GM12892 (cell line): Measurements from ENCODE around the gene FOSB.

Source experiments
- DNase-seq: peaks from one replicate; pipeline ENCODE4 v3.0.0; 2011; ENCODE audit not compliant: insufficient read length
- FAIRE-seq: peaks from 2 replicates; lab custom pipeline; 2011; peaks lifted over from hg19 to GRCh38; lab: Jason Lieb, UNC
- POLR2A ChIP-seq: IDR thresholded peaks from 2 replicates; pipeline ENCODE4 v1.6.1; 2011; ENCODE audit warnings: low read depth, low read length, control low read depth
- POLR2AphosphoS5 ChIP-seq: IDR thresholded peaks from 2 replicates; pipeline ENCODE4 v1.6.1; 2011; ENCODE audit warnings: low read depth, low read length, control low read depth
- TAF1 ChIP-seq: IDR thresholded peaks from 2 replicates; pipeline ENCODE4 v1.6.1; 2011; ENCODE audit warnings: low read depth, mild to moderate bottlenecking, control low read depth, low read length, borderline replicate concordance

FOSB gene

GRCh38 chr19:45455707-45456499 is 11.9 kb upstream of the FOSB start:
- no peak for TF ChIP-seq TAF1
- TF ChIP-seq POLR2AphosphoS5: no peak
- no peak for TF ChIP-seq POLR2A
- DNase-seq: no peak
- FAIRE-seq: peak; percentile 78

- no peak for FAIRE-seq
- no peak for DNase-seq
- TF ChIP-seq POLR2AphosphoS5 (no peak), POLR2A (no peak), TAF1 (no peak)
Observed at GRCh38 chr19:45456500-45456815, 11.3 kb upstream of the FOSB start.

GRCh38 chr19:45457776-45458175 is 10.0 kb upstream of the FOSB start:
- FAIRE-seq: no peak
- TF ChIP-seq POLR2AphosphoS5 (no peak), TAF1 (no peak), POLR2A (no peak)
- DNase-seq: no peak

GRCh38 chr19:45460807-45461347 is 6.9 kb upstream of the FOSB start:
- no peak for DNase-seq
- TF ChIP-seq POLR2A (no peak), POLR2AphosphoS5 (no peak), TAF1 (no peak)
- FAIRE-seq: no peak

- DNase-seq (no peak), FAIRE-seq (no peak)
- TF ChIP-seq POLR2A (no peak), TAF1 (no peak), POLR2AphosphoS5 (no peak)
Observed at GRCh38 chr19:45462174-45462573, 5.6 kb upstream of the FOSB start.

GRCh38 chr19:45463241-45463640 is 4.6 kb upstream of the FOSB start:
- TF ChIP-seq POLR2AphosphoS5: no peak
- no peak for FAIRE-seq
- DNase-seq: no peak

- no peak for DNase-seq
- no peak for TF ChIP-seq POLR2A
- no peak for TF ChIP-seq TAF1
- TF ChIP-seq POLR2AphosphoS5: no peak
- FAIRE-seq: no peak
Observed at GRCh38 chr19:45464274-45464673, 3.5 kb upstream of the FOSB start.

GRCh38 chr19:45464852-45465441 is 2.8 kb upstream of the FOSB start:
- FAIRE-seq (no peak), DNase-seq (no peak)
- TF ChIP-seq POLR2AphosphoS5: no peak

- DNase-seq (no peak), FAIRE-seq (no peak)
- TF ChIP-seq TAF1: no peak
- no peak for TF ChIP-seq POLR2A
- TF ChIP-seq POLR2AphosphoS5: no peak
Observed at GRCh38 chr19:45467115-45467455, 711 bp upstream of the FOSB start.

- no peak for FAIRE-seq
- no peak for DNase-seq
- TF ChIP-seq TAF1 (no peak), POLR2A (no peak), POLR2AphosphoS5 (no peak)
Observed at GRCh38 chr19:45468159-45468651, 409 bp downstream of the FOSB start.

GRCh38 chr19:45468803-45469131 is 971 bp downstream of the FOSB start:
- DNase-seq (no peak), FAIRE-seq (no peak)
- no peak for TF ChIP-seq POLR2A
- TF ChIP-seq TAF1: no peak
- no peak for TF ChIP-seq POLR2AphosphoS5

- TF ChIP-seq TAF1 (no peak), POLR2A (no peak; the same call in 1 of the 2 replicates), POLR2AphosphoS5 (no peak)
- FAIRE-seq (peak; percentile 99), DNase-seq (peak; percentile 94)
Observed at GRCh38 chr19:45469132-45469944, 1.5 kb downstream of the FOSB start.
